B cell (primary cell): ENCODE results near the gene NPAS2. TPM values are rescaled to one million over a fixed set of nuclear protein-coding genes. Genes with fewer than 3 reads are reported as not detected.

ENCODE experiments used
- ATAC-seq: fragments of 200-7000 bp; cut with Tn5 transposase; one replicate; pipeline ENCODE4 v1.10.0; 2021; ENCODE audit warnings: low read depth, mild to moderate bottlenecking, moderate number of reproducible peaks, moderate library complexity
- CTCF ChIA-PET: fragments of 350-600 bp; sonication (Branson Sonifier 250); formaldehyde crosslinking; loops from one replicate; lab custom pipeline; 2021; ENCODE audit warnings: antibody characterized with exemption, inconsistent platforms; lab: Charles Lee
- POLR2A ChIA-PET: fragments of 350-600 bp; sonication (Branson Sonifier 250); formaldehyde crosslinking; loops from one replicate; lab custom pipeline; 2021; ENCODE audit warnings: antibody characterized with exemption; lab: Charles Lee
- DNase-seq: peaks from one replicate; pipeline ENCODE4 v3.0.0; 2013
- H2AFZ ChIP-seq: 2 replicates; pipeline ENCODE4 v1.6.1; 2012; ENCODE audit warnings: mild to moderate bottlenecking, low read depth, low read length; ENCODE audit not compliant: insufficient read depth, poor library complexity, severe bottlenecking
- H3K27ac ChIP-seq, 2 donors: 1 replicate in 1 of 2; 2 replicates in 1 of 2; pipeline ENCODE4 v1.5.1; 2012 to 2013; ENCODE audit warnings: low read length in 2 of 2, mild to moderate bottlenecking in 2 of 2, moderate library complexity in 1 of 2
- H3K27me3 ChIP-seq, 4 experiments: fragments of 200-600 bp in 1 of 4; sonication (generic) in 1 of 4; replicated peaks in 1 of 4; 1 replicate in 2 of 4; 2 replicates in 2 of 4; pipeline versions ENCODE4 v1.6.1 to v1.7.0; 2013 to 2016; ENCODE audit warnings: low read length in 3 of 4, mild to moderate bottlenecking in 2 of 4, mixed read lengths in 1 of 4, moderate library complexity in 1 of 4; ENCODE audit not compliant: insufficient read depth in 4 of 4, control insufficient read depth in 3 of 4; ENCODE audit errors: control extremely low read depth in 1 of 4
- H3K36me3 ChIP-seq, 2 experiments: replicated peaks in 1 of 2; 1 replicate in 1 of 2; 2 replicates in 1 of 2; pipeline versions ENCODE4 v1.6.1 to v1.7.1; 2013; ENCODE audit warnings: low read length in 1 of 2; ENCODE audit not compliant: insufficient read depth in 2 of 2, control insufficient read depth in 1 of 2; ENCODE audit errors: control extremely low read depth in 1 of 2, extremely low read depth in 1 of 2
- H3K4me1 ChIP-seq, 2 donors: fragments of 200-600 bp in 1 of 2; sonication (generic) in 1 of 2; 1 replicate in 1 of 2; 2 replicates in 1 of 2; pipeline versions ENCODE4 v1.5.1 to v1.6.1; 2013 to 2017; ENCODE audit warnings: low read length in 2 of 2; ENCODE audit not compliant: control insufficient read depth in 2 of 2, insufficient read depth in 2 of 2
- H3K4me2 ChIP-seq: replicated peaks from 2 replicates; pipeline ENCODE3; 2012; ENCODE audit warnings: mild to moderate bottlenecking, low read depth, low read length; ENCODE audit not compliant: poor library complexity, severe bottlenecking
- H3K4me3 ChIP-seq, 5 experiments: fragments of 200-600 bp in 1 of 5; sonication (generic) in 1 of 5; 1 replicate in 3 of 5; 2 replicates in 2 of 5; pipeline versions ENCODE4 v1.5.1 to v1.7.0; 2011 to 2016; ENCODE audit warnings: low read length in 4 of 5, mild to moderate bottlenecking in 4 of 5, low read depth in 2 of 5, control low read depth in 1 of 5, moderate library complexity in 1 of 5; ENCODE audit not compliant: insufficient read depth in 1 of 5; ENCODE audit errors: control extremely low read depth in 1 of 5, extremely low read depth in 1 of 5
- H3K79me2 ChIP-seq: fragments of 200-600 bp; sonication (generic); one replicate; pipeline ENCODE4 v1.6.0; 2016; ENCODE audit warnings: low read length; ENCODE audit not compliant: control insufficient read depth, insufficient read depth
- H3K9ac ChIP-seq: fragments of 200-600 bp; sonication (generic); 2 replicates; pipeline ENCODE4 v1.6.1; 2017; ENCODE audit warnings: mild to moderate bottlenecking, low read length, moderate library complexity
- H3K9me3 ChIP-seq, 3 donors: one replicate each; pipeline versions ENCODE4 v1.6.1 to v1.7.1; 2013; ENCODE audit warnings: low read length in 2 of 3; ENCODE audit not compliant: control insufficient read depth in 2 of 3, insufficient read depth in 1 of 3; ENCODE audit errors: control extremely low read depth in 1 of 3
- H4K20me1 ChIP-seq: 2 replicates; pipeline ENCODE4 v1.6.0; 2012; ENCODE audit warnings: mild to moderate bottlenecking, low read length; ENCODE audit not compliant: insufficient read depth, control insufficient read depth, poor library complexity, severe bottlenecking
- H3K27ac Mint-ChIP-seq: one replicate; pipeline ENCODE4 v1.8.0; 2021; ENCODE audit warnings: mixed read lengths
- H3K27me3 Mint-ChIP-seq: one replicate; pipeline ENCODE4 v1.8.0; 2021; ENCODE audit warnings: mixed read lengths
- H3K4me1 Mint-ChIP-seq: one replicate; pipeline ENCODE4 v1.8.0; 2021; ENCODE audit warnings: mixed read lengths
- H3K4me3 Mint-ChIP-seq: one replicate; pipeline ENCODE4 v1.8.0; 2021; ENCODE audit warnings: mixed read lengths
- H3K9me3 Mint-ChIP-seq: one replicate; pipeline ENCODE4 v1.8.0; 2022; ENCODE audit warnings: mixed read lengths; ENCODE audit not compliant: insufficient read depth
- CTCF ChIP-seq: fragments of 200-600 bp; IDR thresholded peaks from one replicate; pipeline ENCODE4 v1.8.0; 2022; ENCODE audit warnings: antibody characterized with exemption, mild to moderate bottlenecking
- EZH2 ChIP-seq: IDR thresholded peaks from 2 replicates; pipeline ENCODE4 v1.6.1; 2012; ENCODE audit warnings: borderline replicate concordance, low read depth, mild to moderate bottlenecking, moderate library complexity, low read length; ENCODE audit not compliant: insufficient read depth, poor library complexity, severe bottlenecking
- WGBS: methylation state at CpG from one replicate; pipeline ENCODE4 v1.1.5; 2013; ENCODE audit warnings: missing lambda C conversion rate; ENCODE audit not compliant: insufficient coverage; 5-methylcytosine and 5-hydroxymethylcytosine counted together
- intact Hi-C: fragments of 100-400 bp; cut with micrococcal nuclease; formaldehyde crosslinking; loops from one replicate; pipeline ENCODE4 v1.10.0; 2022
- polyA plus RNA-seq: library from polyadenylated mRNA; depleted of rRNA; stranded (reverse); fragments of >200 nt; gene quantifications from 2 replicates; pipeline ENCODE4 v1.2.3, GENCODE V29; 2012
- total RNA-seq, 2 donors: library from RNA; stranded (reverse); fragments of 120-200 nt in 1 of 2; gene quantifications; 1 replicate in 1 of 2; 2 replicates in 1 of 2; pipeline versions ENCODE4 v1.2.3 to v1.2.4, GENCODE V29; 2013 to 2022

Gene NPAS2
- total and polyA plus RNA-seq, 2 donors (not counting 1 experiment from before 2014, with no cell fraction given) = not detected

GRCh38 chr2:100880036-100880435 is 60.1 kb downstream of the NPAS2 start:
- ChIA-PET CTCF (no interaction called here), POLR2A (no interaction called here)
- Histone ChIP-seq H3K9ac (no peak overlapping the region), H3K79me2 (no peaks in the 10 kb centered on the region), H3K4me1 (no peaks in the 10 kb centered on the region), H3K4me3 (no peak overlapping the region), H3K9me3 (no peaks in the 10 kb centered on the region), H2AFZ (no peak overlapping the region), H3K27me3 (no peaks in the 10 kb centered on the region), H3K4me2 (no peak overlapping the region), H3K27ac (no peak overlapping the region), H4K20me1 (no peaks in the 10 kb centered on the region), H3K36me3 (no peaks in the 10 kb centered on the region)
- TF ChIP-seq EZH2 (no peak), CTCF (no peak)
- intact Hi-C loops = no loop called here
- Mint-ChIP-seq H3K27me3 (peaks cover 11% of the 10 kb centered on the region), H3K4me3 (no peak overlapping the region), H3K4me1 (no peaks in the 10 kb centered on the region), H3K27ac (no peak overlapping the region), H3K9me3 (no peaks in the 10 kb centered on the region)
- 94% methylated on average over 2 of the region's 5 CpGs for WGBS
- DNase-seq (no peak), ATAC-seq (no peak)

GRCh38 chr2:100880730-100881129 is 60.8 kb downstream of the NPAS2 start:
- ChIA-PET CTCF (no interaction called here), POLR2A (no interaction called here)
- no peaks in the 10 kb centered on the region for H3K4me1 Mint-ChIP-seq
- Histone ChIP-seq H3K27me3 (no peaks in the 10 kb centered on the region), H3K79me2 (no peaks in the 10 kb centered on the region), H3K36me3 (no peaks in the 10 kb centered on the region), H3K4me1 (no peaks in the 10 kb centered on the region), H3K9ac (no peak overlapping the region), H3K4me3 (no peak overlapping the region), H3K27ac (no peak overlapping the region), H3K4me2 (no peak overlapping the region), H2AFZ (no peak overlapping the region), H3K9me3 (no peaks in the 10 kb centered on the region), H4K20me1 (no peaks in the 10 kb centered on the region)
- no peak for TF ChIP-seq EZH2
- TF ChIP-seq CTCF = no peak
- 87% methylated on average over 7 of the region's 7 CpGs for WGBS
- H3K27ac Mint-ChIP-seq = no peak overlapping the region
- no peaks in the 10 kb centered on the region for H3K9me3 Mint-ChIP-seq
- ATAC-seq (no peak), DNase-seq (no peak)
- intact Hi-C loops = no loop called here
- H3K27me3 Mint-ChIP-seq = peaks cover 8% of the 10 kb centered on the region
- no peak overlapping the region for H3K4me3 Mint-ChIP-seq
